ENCODE results near the gene SLAMF1.

Gene SLAMF1

GRCh38 chr1:160643138-160643537, 3.7 kb downstream of the SLAMF1 start:
- Histone ChIP-seq H3K27me3 (ENCODE audit: insufficient read depth, poor library complexity, severe bottlenecking) (no peaks in the 10 kb centered on the region), H3K4me3 (replicated peaks; ENCODE audit: insufficient read depth, low read length) (no peak overlapping the region), H3K27ac (replicated peaks) (no peak overlapping the region)
- TF ChIP-seq SPI1 (IDR thresholded peaks at IDR 0.05; ENCODE audit: borderline replicate concordance, low read depth) (no peak), POLR2AphosphoS5 (IDR thresholded peaks at IDR 0.05; ENCODE audit: low read depth) (no peak), GABPA (IDR thresholded peaks at IDR 0.05; ENCODE audit: low read depth) (no peak)
- TF ChIP-seq, protein P1, sequence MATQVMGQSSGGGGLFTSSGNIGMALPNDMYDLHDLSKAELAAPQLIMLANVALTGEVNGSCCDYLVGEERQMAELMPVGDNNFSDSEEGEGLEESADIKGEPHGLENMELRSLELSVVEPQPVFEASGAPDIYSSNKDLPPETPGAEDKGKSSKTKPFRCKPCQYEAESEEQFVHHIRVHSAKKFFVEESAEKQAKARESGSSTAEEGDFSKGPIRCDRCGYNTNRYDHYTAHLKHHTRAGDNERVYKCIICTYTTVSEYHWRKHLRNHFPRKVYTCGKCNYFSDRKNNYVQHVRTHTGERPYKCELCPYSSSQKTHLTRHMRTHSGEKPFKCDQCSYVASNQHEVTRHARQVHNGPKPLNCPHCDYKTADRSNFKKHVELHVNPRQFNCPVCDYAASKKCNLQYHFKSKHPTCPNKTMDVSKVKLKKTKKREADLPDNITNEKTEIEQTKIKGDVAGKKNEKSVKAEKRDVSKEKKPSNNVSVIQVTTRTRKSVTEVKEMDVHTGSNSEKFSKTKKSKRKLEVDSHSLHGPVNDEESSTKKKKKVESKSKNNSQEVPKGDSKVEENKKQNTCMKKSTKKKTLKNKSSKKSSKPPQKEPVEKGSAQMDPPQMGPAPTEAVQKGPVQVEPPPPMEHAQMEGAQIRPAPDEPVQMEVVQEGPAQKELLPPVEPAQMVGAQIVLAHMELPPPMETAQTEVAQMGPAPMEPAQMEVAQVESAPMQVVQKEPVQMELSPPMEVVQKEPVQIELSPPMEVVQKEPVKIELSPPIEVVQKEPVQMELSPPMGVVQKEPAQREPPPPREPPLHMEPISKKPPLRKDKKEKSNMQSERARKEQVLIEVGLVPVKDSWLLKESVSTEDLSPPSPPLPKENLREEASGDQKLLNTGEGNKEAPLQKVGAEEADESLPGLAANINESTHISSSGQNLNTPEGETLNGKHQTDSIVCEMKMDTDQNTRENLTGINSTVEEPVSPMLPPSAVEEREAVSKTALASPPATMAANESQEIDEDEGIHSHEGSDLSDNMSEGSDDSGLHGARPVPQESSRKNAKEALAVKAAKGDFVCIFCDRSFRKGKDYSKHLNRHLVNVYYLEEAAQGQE (IDR thresholded peaks at IDR 0.05; ENCODE audit: insufficient replicate concordance, low read depth): no peak
- TF ChIP-seq, protein P2, sequence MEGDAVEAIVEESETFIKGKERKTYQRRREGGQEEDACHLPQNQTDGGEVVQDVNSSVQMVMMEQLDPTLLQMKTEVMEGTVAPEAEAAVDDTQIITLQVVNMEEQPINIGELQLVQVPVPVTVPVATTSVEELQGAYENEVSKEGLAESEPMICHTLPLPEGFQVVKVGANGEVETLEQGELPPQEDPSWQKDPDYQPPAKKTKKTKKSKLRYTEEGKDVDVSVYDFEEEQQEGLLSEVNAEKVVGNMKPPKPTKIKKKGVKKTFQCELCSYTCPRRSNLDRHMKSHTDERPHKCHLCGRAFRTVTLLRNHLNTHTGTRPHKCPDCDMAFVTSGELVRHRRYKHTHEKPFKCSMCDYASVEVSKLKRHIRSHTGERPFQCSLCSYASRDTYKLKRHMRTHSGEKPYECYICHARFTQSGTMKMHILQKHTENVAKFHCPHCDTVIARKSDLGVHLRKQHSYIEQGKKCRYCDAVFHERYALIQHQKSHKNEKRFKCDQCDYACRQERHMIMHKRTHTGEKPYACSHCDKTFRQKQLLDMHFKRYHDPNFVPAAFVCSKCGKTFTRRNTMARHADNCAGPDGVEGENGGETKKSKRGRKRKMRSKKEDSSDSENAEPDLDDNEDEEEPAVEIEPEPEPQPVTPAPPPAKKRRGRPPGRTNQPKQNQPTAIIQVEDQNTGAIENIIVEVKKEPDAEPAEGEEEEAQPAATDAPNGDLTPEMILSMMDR (IDR thresholded peaks at IDR 0.05; ENCODE audit: insufficient read depth, low read length): no peak
- DNase-seq (ENCODE audit: low read depth in 1 of 2, low spot score in 1 of 2): no peak

DNA sequence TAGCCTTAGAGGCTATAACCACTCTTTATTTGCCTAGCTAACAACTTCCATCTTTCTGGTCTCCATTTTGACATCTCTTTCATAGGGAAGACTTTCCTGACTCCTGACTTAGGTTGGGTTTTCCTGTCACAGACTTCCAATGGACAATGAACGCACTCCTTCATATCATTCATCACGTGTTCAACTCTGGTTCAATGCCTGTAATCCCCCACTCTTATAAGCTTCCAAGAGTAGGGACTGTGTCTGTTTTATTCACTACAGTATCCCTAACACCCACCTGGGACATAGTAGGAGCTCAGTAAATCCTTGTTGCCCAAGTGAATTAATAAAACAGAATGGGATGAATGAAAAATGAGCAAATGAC, 4.6 kb downstream of the SLAMF1 start:
- Histone ChIP-seq H3K27ac (replicated peaks) (no peak overlapping the region), H3K27me3 (ENCODE audit: insufficient read depth, poor library complexity, severe bottlenecking) (no peaks in the 10 kb centered on the region), H3K4me3 (replicated peaks; ENCODE audit: insufficient read depth, low read length) (no peak overlapping the region)
- TF ChIP-seq, protein P1 (IDR thresholded peaks at IDR 0.05; ENCODE audit: insufficient replicate concordance, low read depth): no peak
- TF ChIP-seq GABPA (IDR thresholded peaks at IDR 0.05; ENCODE audit: low read depth): no peak
- no peak for TF ChIP-seq SPI1 (IDR thresholded peaks at IDR 0.05; ENCODE audit: borderline replicate concordance, low read depth)
- TF ChIP-seq, protein P2 (IDR thresholded peaks at IDR 0.05; ENCODE audit: insufficient read depth, low read length): no peak
- TF ChIP-seq POLR2AphosphoS5 (IDR thresholded peaks at IDR 0.05; ENCODE audit: low read depth): no peak
- DNase-seq (ENCODE audit: low read depth in 1 of 2, low spot score in 1 of 2): no peak

DNA sequence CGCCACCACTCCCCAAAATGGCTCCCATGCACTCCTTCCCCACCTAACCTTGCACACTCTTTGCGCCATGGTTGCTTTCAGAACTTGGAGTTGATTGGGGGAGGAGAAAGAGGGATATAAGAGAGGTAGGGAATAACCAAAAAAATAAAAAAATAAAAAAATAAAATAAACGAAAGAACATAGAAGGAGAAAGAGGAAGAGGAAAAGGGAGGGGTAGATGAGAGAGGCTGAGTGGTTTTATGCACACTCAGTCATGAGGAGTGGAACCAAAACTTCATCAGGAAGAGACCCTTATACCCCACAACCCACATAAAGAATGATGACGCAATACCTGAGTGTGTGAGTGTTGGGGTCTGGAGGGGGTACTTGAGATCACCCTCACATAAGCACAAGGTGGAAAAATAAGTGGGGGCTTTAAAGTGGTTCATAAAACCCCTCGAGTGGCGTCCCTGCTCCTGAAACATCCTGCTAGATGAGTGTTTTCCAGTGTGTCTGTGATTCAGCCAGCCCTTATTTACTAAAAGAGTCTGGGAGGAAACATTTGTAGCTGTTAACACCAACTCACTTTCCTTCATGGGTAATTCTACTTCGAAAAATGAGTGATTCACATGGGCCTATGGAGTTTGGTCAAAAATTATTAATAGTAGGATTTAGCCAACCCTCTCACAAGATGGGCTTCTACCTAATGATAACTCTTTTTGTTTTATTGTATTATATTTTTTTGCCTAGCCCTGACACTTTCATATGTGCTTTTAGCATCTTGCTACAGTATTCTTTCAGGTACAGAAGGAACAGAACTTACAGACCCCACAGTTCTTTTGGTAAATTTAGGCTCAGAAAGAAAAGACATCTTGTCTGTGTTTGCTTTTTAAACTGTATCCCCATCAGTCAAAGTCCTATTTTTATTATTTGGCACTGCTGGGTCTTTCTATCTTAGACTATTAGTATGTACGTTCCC, 5.2 kb downstream of the SLAMF1 start:
- H3K4me3 ChIP-seq (replicated peaks; ENCODE audit: insufficient read depth, low read length): no peak overlapping the region

DNA sequence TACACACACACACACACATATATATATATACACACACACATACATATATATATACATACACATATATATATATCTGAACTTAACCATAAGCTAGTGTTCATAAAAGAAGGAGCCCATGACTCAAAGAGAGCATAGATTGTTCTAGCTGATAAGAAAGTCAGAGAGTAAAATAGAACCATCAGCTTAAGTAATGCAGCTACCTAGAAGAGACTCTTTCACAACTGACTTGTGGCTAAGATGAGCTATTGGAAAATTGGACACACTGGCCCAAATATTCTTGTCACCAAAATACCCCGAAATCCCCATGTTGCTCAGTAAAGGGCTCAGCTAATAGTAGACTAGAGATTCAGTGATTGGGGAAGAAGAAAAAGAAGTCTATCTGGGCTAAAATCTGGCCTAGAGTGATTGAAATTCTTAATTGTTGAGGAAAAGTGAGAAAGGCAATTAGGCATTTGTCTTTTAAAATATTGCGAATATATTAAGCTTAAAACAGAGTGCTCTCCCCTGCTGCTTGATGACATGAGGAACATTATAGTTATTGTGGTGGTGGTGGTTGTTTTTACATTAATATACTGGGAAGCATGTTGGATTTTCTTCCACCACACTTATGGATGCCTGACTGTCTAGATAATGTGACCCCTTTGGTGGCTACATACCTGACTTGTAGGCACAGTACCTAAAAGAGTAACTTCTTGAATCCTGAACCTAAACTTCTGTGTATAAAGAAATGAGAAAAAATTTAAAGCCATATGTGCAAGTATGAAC, 6.3 kb downstream of the SLAMF1 start:
- TF ChIP-seq, protein P2 (IDR thresholded peaks at IDR 0.05; ENCODE audit: insufficient read depth, low read length): no peak
- TF ChIP-seq GABPA (IDR thresholded peaks at IDR 0.05; ENCODE audit: low read depth): no peak
- TF ChIP-seq SPI1 (IDR thresholded peaks at IDR 0.05; ENCODE audit: borderline replicate concordance, low read depth): no peak
- TF ChIP-seq POLR2AphosphoS5 (IDR thresholded peaks at IDR 0.05; ENCODE audit: low read depth): no peak
- TF ChIP-seq, protein P1 (IDR thresholded peaks at IDR 0.05; ENCODE audit: insufficient replicate concordance, low read depth): no peak
- H3K4me3 ChIP-seq (replicated peaks; ENCODE audit: insufficient read depth, low read length): no peak overlapping the region
- no peaks in the 10 kb centered on the region for H3K27me3 ChIP-seq (ENCODE audit: insufficient read depth, poor library complexity, severe bottlenecking)
- DNase-seq (ENCODE audit: low read depth in 1 of 2, low spot score in 1 of 2): no peak
- no peak overlapping the region for H3K27ac ChIP-seq (replicated peaks)

More for the DNA sequence above, 5.2 kb downstream of the SLAMF1 start:
- no peak for DNase-seq (ENCODE audit: low read depth in 1 of 2, low spot score in 1 of 2)
- no peak overlapping the region for H3K27ac ChIP-seq (replicated peaks)
- no peaks in the 10 kb centered on the region for H3K27me3 ChIP-seq (ENCODE audit: insufficient read depth, poor library complexity, severe bottlenecking)
- peak; percentile 81 for TF ChIP-seq SPI1 (IDR thresholded peaks at IDR 0.05; ENCODE audit: borderline replicate concordance, low read depth)
- TF ChIP-seq GABPA (IDR thresholded peaks at IDR 0.05; ENCODE audit: low read depth): no peak
